Astrocyte (in vitro differentiated cells and primary cell): Measurements from ENCODE around the gene SH3BGRL2.

Experiments
- CTCF ChIP-seq: IDR thresholded peaks from 2 replicates; pipeline ENCODE4 v1.5.1; 2011; ENCODE audit warnings: low read depth, mild to moderate bottlenecking, inconsistent platforms, low read length, moderate library complexity; ENCODE audit not compliant: insufficient read depth
- EZH2 ChIP-seq: IDR thresholded peaks from 2 replicates; pipeline ENCODE4 v1.6.1; 2012; ENCODE audit warnings: mild to moderate bottlenecking, low read length, inconsistent platforms; ENCODE audit not compliant: insufficient read depth

- no peak for TF ChIP-seq EZH2
- peak; percentile 64 for TF ChIP-seq CTCF
Observed at GRCh38 chr6:79713701-79714322, 82.7 kb downstream of the SH3BGRL2 start.
